ENCODE data around the gene MAST3.
A peak's percentile ranks its signal among the peaks of the same experiment; 100 is the strongest.

MAST3 gene

DNA sequence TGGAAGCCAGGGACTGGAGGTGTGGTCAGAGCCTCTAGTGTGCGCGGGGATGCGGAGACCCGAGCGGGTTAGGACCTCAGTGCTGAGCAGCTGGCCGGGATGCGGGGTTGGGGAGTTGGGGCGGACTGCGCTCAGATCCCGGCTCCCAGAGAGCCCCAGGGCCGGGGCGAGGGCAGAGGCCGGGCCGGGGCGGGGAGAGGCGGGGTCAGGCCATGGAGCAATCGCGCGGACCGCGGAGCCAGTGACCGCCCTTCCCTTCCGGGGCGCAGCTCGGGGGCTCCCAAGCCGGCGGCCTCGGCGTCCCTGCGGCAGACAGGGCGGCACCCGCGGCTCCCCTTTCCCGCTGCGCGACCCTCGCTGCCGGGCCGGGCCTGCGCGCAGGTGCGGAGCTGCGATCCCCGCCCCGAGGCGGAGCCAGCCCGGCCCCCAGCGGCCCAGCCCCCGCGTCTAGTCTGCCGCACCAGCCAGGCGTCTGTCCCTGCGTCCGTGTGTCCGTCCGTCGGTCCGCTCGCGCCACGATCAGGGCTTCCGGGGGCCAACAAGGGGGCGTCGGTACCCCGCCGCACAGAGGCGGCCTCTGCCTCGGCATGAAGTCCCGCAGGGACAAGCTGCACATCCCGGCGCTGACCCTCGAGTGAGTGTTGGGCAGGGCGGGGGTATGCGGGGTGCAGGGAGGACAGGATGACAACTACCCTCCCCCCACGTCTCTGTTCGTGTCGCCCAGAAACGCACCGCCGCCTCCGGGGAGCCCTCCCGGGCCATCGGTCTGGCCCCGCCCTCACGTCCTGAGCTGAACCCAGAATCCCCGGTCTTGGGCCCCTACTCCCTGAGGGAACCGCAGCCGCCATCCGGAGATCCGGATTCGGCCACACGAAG is 12.4 kb downstream of the MAST3 start:
- Mint-ChIP-seq H3K9me3 (no peaks in the 10 kb centered on the region), H3K4me3 (peak overlapping the region; percentile 82), H3K27ac (no peak overlapping the region), H3K4me1 (peaks cover 17% of the 10 kb centered on the region), H3K36me3 (ENCODE audit: low read depth) (no peaks in the 10 kb centered on the region), H3K27me3 (ENCODE audit: low read depth, poor library complexity) (peaks cover 57% of the 10 kb centered on the region)
- no peak for TF ChIP-seq CTCF (IDR thresholded peaks at IDR 0.05)
- peak; percentile 73 for DNase-seq

- H3K36me3 Mint-ChIP-seq (ENCODE audit: low read depth): no peaks in the 10 kb centered on the region
- peak overlapping the region; percentile 69 for H3K4me3 Mint-ChIP-seq
- H3K9me3 Mint-ChIP-seq: no peaks in the 10 kb centered on the region
- no peak for TF ChIP-seq CTCF (IDR thresholded peaks at IDR 0.05)
- H3K27me3 Mint-ChIP-seq (ENCODE audit: low read depth, poor library complexity): peaks cover 55% of the 10 kb centered on the region
- no peak overlapping the region for H3K27ac Mint-ChIP-seq
- DNase-seq: no peak
- H3K4me1 Mint-ChIP-seq: peaks cover 17% of the 10 kb centered on the region
These were observed 13.1 kb downstream of the MAST3 start for GRCh38 chr19:18110609-18111232.

- Mint-ChIP-seq H3K9me3 (no peaks in the 10 kb centered on the region), H3K27me3 (ENCODE audit: low read depth, poor library complexity) (peaks cover 43% of the 10 kb centered on the region), H3K36me3 (ENCODE audit: low read depth) (no peaks in the 10 kb centered on the region), H3K4me3 (no peak overlapping the region), H3K4me1 (peaks cover 20% of the 10 kb centered on the region), H3K27ac (no peak overlapping the region)
- peak; percentile 89 for TF ChIP-seq CTCF (IDR thresholded peaks at IDR 0.05)
- peak; percentile 93 for DNase-seq
These were observed 15.5 kb downstream of the MAST3 start for GRCh38 chr19:18112989-18113478.

DNA sequence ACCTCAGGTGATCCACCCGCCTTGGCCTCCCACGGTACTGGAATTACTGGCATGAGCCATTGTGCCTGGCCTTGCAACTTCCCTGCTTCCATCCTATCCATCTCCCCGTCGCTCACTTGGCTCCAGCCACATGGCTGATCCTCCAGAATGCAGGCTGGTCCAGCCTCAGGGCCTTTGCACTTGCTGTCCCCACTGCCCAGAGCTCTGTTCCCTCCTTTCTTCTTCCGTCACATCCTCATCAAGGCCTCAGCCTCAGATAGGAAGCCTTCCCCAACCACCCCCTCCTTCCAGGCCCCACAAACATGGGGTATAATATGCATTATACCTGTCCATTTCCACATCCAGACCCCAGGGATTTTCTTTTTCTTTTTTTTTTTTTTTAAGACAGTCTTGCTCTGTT is 16.2 kb downstream of the MAST3 start:
- no peak overlapping the region for H3K27ac Mint-ChIP-seq
- no peak for TF ChIP-seq CTCF (IDR thresholded peaks at IDR 0.05)
- DNase-seq: no peak
- no peaks in the 10 kb centered on the region for H3K9me3 Mint-ChIP-seq
- H3K4me3 Mint-ChIP-seq: no peak overlapping the region
- peaks cover 35% of the 10 kb centered on the region for H3K27me3 Mint-ChIP-seq (ENCODE audit: low read depth, poor library complexity)
- peaks cover 24% of the 10 kb centered on the region for H3K4me1 Mint-ChIP-seq
- H3K36me3 Mint-ChIP-seq (ENCODE audit: low read depth): no peaks in the 10 kb centered on the region

DNA sequence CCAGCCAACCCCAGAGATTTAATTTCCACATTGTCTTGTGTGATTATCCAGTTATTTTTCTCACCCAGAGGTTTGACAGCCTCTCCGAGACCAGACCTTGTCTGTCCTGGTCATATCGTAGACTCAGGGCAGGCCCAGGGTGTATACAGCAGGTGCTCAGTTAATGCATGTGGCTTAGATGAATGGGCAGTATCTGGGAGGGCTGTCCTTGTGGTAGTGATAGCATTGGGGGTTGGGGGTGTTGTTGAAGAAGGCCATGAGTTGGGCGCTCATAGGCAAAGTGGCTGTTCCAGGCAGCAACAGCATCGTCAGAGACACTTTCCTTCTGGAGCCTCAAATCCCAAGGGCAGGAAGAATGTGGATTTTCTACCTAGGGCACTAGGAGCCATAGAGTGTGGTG is 16.9 kb downstream of the MAST3 start:
- TF ChIP-seq CTCF (IDR thresholded peaks at IDR 0.05): no peak
- H3K4me3 Mint-ChIP-seq: no peak overlapping the region
- H3K27me3 Mint-ChIP-seq (ENCODE audit: low read depth, poor library complexity): peaks cover 31% of the 10 kb centered on the region
- no peaks in the 10 kb centered on the region for H3K36me3 Mint-ChIP-seq (ENCODE audit: low read depth)
- no peak for DNase-seq
- H3K27ac Mint-ChIP-seq: no peak overlapping the region
- peaks cover 23% of the 10 kb centered on the region for H3K4me1 Mint-ChIP-seq
- no peaks in the 10 kb centered on the region for H3K9me3 Mint-ChIP-seq

Data from nephron progenitor cell (in vitro differentiated cells).